Activated naive CD8-positive, alpha-beta T cell treated with anti-CD3 and anti-CD28 coated beads, Interleukin-2, amount 10 ng/mL, durations not matched to agents 7 days and 5 days (primary cell): ENCODE results near the gene NTSR1. TPM values are rescaled to one million over a fixed set of nuclear protein-coding genes. Genes with fewer than 3 reads are reported as not detected.

ENCODE experiments used
- ATAC-seq: fragments of 150-1000 bp; cut with Tn5 transposase; one replicate; pipeline ENCODE4 v1.10.0; 2021; ENCODE audit warnings: low read depth, moderate library complexity
- POLR2A ChIA-PET: fragments of 350-600 bp; sonication (Branson Sonifier 250); formaldehyde crosslinking; loops from one replicate; lab custom pipeline; 2021; ENCODE audit warnings: antibody characterized with exemption; lab: Charles Lee
- DNase-seq: peaks from one replicate; pipeline ENCODE4 v3.0.0; 2021
- H3K27ac Mint-ChIP-seq: one replicate; pipeline ENCODE4 v1.8.0; 2022; ENCODE audit warnings: mild to moderate bottlenecking, mixed read lengths
- H3K27me3 Mint-ChIP-seq: one replicate; pipeline ENCODE4 v1.8.0; 2022; ENCODE audit warnings: mild to moderate bottlenecking, moderate library complexity, mixed read lengths
- H3K36me3 Mint-ChIP-seq: one replicate; pipeline ENCODE4 v1.8.0; 2021; ENCODE audit warnings: mild to moderate bottlenecking, mixed read lengths
- H3K4me1 Mint-ChIP-seq: one replicate; pipeline ENCODE4 v1.8.0; 2021; ENCODE audit warnings: mixed read lengths
- H3K4me3 Mint-ChIP-seq: one replicate; pipeline ENCODE4 v1.8.0; 2022; ENCODE audit warnings: mild to moderate bottlenecking, moderate library complexity, mixed read lengths
- H3K9me3 Mint-ChIP-seq: one replicate; pipeline ENCODE4 v1.8.0; 2021; ENCODE audit warnings: mixed read lengths
- total RNA-seq, 2 experiments: library from RNA; stranded (reverse); gene quantifications; one replicate each; pipeline ENCODE4 v1.2.3, GENCODE V29; 2021

NTSR1 gene
- total RNA-seq, 2 experiments from 2014 or later, result 0.33 to 0.37 TPM

GRCh38 chr20:62770111-62770910, 61.7 kb downstream of the NTSR1 start:
- Mint-ChIP-seq H3K9me3 (no peaks in the 10 kb centered on the region), H3K4me3 (no peak overlapping the region), H3K4me1 (peaks cover 9% of the 10 kb centered on the region), H3K27me3 (no peaks in the 10 kb centered on the region), H3K27ac (no peak overlapping the region), H3K36me3 (no peaks in the 10 kb centered on the region)
- DNase-seq, result no peak
- ATAC-seq, result no peak
- POLR2A ChIA-PET, result no interaction called here

GRCh38 chr20:62770916-62771315, 62.3 kb downstream of the NTSR1 start:
- Mint-ChIP-seq H3K27ac (no peak overlapping the region), H3K4me1 (peaks cover 12% of the 10 kb centered on the region), H3K27me3 (no peaks in the 10 kb centered on the region), H3K4me3 (no peak overlapping the region), H3K36me3 (no peaks in the 10 kb centered on the region), H3K9me3 (no peaks in the 10 kb centered on the region)
- DNase-seq, result no peak
- POLR2A ChIA-PET, result no interaction called here
- no peak for ATAC-seq

GRCh38 chr20:62771396-62772102, 62.9 kb downstream of the NTSR1 start:
- Mint-ChIP-seq H3K4me3 (no peak overlapping the region), H3K9me3 (no peaks in the 10 kb centered on the region), H3K27ac (no peak overlapping the region), H3K36me3 (no peaks in the 10 kb centered on the region), H3K27me3 (no peaks in the 10 kb centered on the region), H3K4me1 (peaks cover 17% of the 10 kb centered on the region)
- ATAC-seq (no peak), DNase-seq (no peak)
- POLR2A ChIA-PET, result no interaction called here

GRCh38 chr20:62772103-62772611, 63.5 kb downstream of the NTSR1 start:
- Mint-ChIP-seq H3K4me1 (peaks cover 21% of the 10 kb centered on the region), H3K4me3 (no peak overlapping the region), H3K36me3 (no peaks in the 10 kb centered on the region), H3K27me3 (no peaks in the 10 kb centered on the region), H3K27ac (no peak overlapping the region), H3K9me3 (no peaks in the 10 kb centered on the region)
- DNase-seq (no peak), ATAC-seq (no peak)
- POLR2A ChIA-PET, result no interaction called here

- Mint-ChIP-seq H3K27me3 (no peaks in the 10 kb centered on the region), H3K27ac (no peak overlapping the region), H3K4me1 (peaks cover 23% of the 10 kb centered on the region), H3K4me3 (no peak overlapping the region), H3K9me3 (no peaks in the 10 kb centered on the region), H3K36me3 (no peaks in the 10 kb centered on the region)
- DNase-seq (no peak), ATAC-seq (no peak)
- POLR2A ChIA-PET, result interaction anchor here (1.1 kb wide), 1 partner anchor 24 kb away, joined by 3 read pairs; the partner anchor contains the start of gene MRGBP
Measured at GRCh38 chr20:62772619-62772989, 64.0 kb downstream of the NTSR1 start.

- no peak for DNase-seq
- H3K27ac Mint-ChIP-seq, result no peak overlapping the region
- H3K27me3 Mint-ChIP-seq, result no peaks in the 10 kb centered on the region
- no peaks in the 10 kb centered on the region for H3K36me3 Mint-ChIP-seq
- H3K4me1 Mint-ChIP-seq, result peaks cover 23% of the 10 kb centered on the region
- no peaks in the 10 kb centered on the region for H3K9me3 Mint-ChIP-seq
- ATAC-seq, result no peak
- H3K4me3 Mint-ChIP-seq, result no peak overlapping the region
- POLR2A ChIA-PET, result interaction anchor here (1.1 kb wide), 1 partner anchor 23 kb away, joined by 3 read pairs; the partner anchor contains the start of gene MRGBP
Measured at GRCh38 chr20:62772990-62773844, 64.6 kb downstream of the NTSR1 start.

- no peak for DNase-seq
- Mint-ChIP-seq H3K9me3 (no peaks in the 10 kb centered on the region), H3K27me3 (no peaks in the 10 kb centered on the region), H3K27ac (peak overlapping the region; percentile 74), H3K4me3 (no peak overlapping the region), H3K4me1 (peaks cover 25% of the 10 kb centered on the region), H3K36me3 (no peaks in the 10 kb centered on the region)
- ATAC-seq, result no peak
- POLR2A ChIA-PET, result interaction anchor here (1.1 kb wide), 1 partner anchor 22 kb away, joined by 3 read pairs; the partner anchor contains the start of gene MRGBP
Measured at GRCh38 chr20:62773845-62774714, 65.4 kb downstream of the NTSR1 start.

GRCh38 chr20:62774762-62775161, 66.1 kb downstream of the NTSR1 start:
- Mint-ChIP-seq H3K9me3 (no peaks in the 10 kb centered on the region), H3K4me1 (peaks cover 25% of the 10 kb centered on the region), H3K27me3 (no peaks in the 10 kb centered on the region), H3K27ac (peak overlapping the region; percentile 96), H3K36me3 (no peaks in the 10 kb centered on the region), H3K4me3 (no peak overlapping the region)
- POLR2A ChIA-PET, result no interaction called here
- no peak for ATAC-seq
- DNase-seq, result no peak

- Mint-ChIP-seq H3K27me3 (no peaks in the 10 kb centered on the region), H3K4me1 (peaks cover 25% of the 10 kb centered on the region), H3K9me3 (no peaks in the 10 kb centered on the region), H3K27ac (peak overlapping the region; percentile 96), H3K36me3 (no peaks in the 10 kb centered on the region), H3K4me3 (no peak overlapping the region)
- ATAC-seq, result no peak
- no peak for DNase-seq
- POLR2A ChIA-PET, result no interaction called here
Measured at GRCh38 chr20:62775206-62775605, 66.6 kb downstream of the NTSR1 start.

GRCh38 chr20:62776035-62776691, 67.5 kb downstream of the NTSR1 start:
- H3K4me1 Mint-ChIP-seq, result peaks cover 25% of the 10 kb centered on the region
- POLR2A ChIA-PET, result interaction anchor here (0.9 kb wide), 1 partner anchor 35 kb away, joined by 4 read pairs; no protein-coding TSS in a partner anchor
- ATAC-seq (no peak), DNase-seq (no peak)
- H3K36me3 Mint-ChIP-seq, result no peaks in the 10 kb centered on the region
- no peaks in the 10 kb centered on the region for H3K27me3 Mint-ChIP-seq
- no peaks in the 10 kb centered on the region for H3K9me3 Mint-ChIP-seq
- peak overlapping the region; percentile 82 for H3K4me3 Mint-ChIP-seq
- H3K27ac Mint-ChIP-seq, result peak overlapping the region; percentile 96

GRCh38 chr20:62776692-62777527, 68.3 kb downstream of the NTSR1 start:
- Mint-ChIP-seq H3K27ac (peak overlapping the region; percentile 96), H3K36me3 (no peaks in the 10 kb centered on the region), H3K4me3 (peak overlapping the region; percentile 82), H3K9me3 (no peaks in the 10 kb centered on the region), H3K4me1 (peaks cover 25% of the 10 kb centered on the region), H3K27me3 (no peaks in the 10 kb centered on the region)
- peak; percentile 94 for ATAC-seq
- POLR2A ChIA-PET, result interaction anchor here (0.9 kb wide), 1 partner anchor 36 kb away, joined by 4 read pairs; no protein-coding TSS in a partner anchor
- DNase-seq, result peak; percentile 66
